Neural progenitor cell (in vitro differentiated cells): ENCODE data around the gene LRCH4.

Experiments used
- CTCF ChIP-seq: fragments of 200-600 bp; sonication (generic); IDR thresholded peaks from 2 replicates; pipeline ENCODE4 v1.5.1; 2017; ENCODE audit warnings: antibody characterized with exemption, mild to moderate bottlenecking
- EZH2 ChIP-seq: fragments of 200-600 bp; sonication (generic); IDR thresholded peaks from 2 replicates; pipeline ENCODE4 v1.6.1; 2017; ENCODE audit warnings: antibody characterized with exemption, mild to moderate bottlenecking, moderate library complexity
- EZH2phosphoT487 ChIP-seq: fragments of 200-600 bp; sonication (generic); IDR thresholded peaks from 2 replicates; pipeline ENCODE4 v1.6.1; 2017; ENCODE audit warnings: antibody characterized with exemption

GRCh38 chr7:100568896-100569844 is 16.8 kb downstream of the LRCH4 start:
- TF ChIP-seq CTCF (peak; percentile 52), EZH2 (no peak), EZH2phosphoT487 (no peak)
